ENCODE results near the gene ASCC3.

Gene ASCC3

DNA sequence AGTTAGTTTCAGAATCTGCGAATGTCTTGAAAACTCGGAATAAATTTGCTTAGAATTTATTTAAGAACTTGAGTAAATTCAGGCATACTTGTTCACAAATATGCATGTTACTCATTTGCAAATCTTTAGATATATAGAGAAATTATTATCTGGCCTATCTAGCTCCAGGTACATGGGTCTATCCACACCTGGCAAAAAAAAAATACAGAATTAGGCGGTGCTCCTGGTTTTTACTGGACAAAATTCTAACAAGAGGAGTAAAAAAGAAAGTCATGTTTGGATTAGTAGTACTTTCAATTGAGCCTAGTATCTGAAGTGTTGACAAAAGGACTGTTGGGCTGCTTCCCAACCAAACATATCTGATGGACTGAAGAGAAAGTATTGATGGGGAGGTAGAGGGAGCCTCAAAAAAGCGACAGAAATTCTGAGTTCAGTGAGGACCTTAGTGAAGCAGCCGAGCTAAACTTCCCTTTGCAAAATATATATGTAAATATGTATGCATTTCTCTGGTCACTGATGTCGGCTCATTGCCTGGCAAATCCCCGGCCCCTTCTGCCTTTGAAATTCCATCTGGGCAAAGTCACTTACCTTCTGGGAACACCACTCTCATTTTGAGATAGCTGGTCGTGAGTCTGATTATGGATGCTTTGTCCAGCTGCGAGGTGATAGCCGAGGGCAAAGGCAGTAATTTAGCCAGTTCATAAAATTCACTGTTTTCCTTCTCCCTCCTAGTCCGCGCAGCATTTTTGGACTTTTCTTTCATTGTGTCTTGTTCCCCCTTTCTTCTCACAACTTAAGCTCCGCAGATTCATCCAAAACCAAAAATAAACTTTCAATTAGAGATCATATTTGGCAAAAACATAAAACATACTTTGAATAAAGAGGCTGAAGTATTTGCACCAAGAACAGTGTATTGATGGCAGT, 418.2 kb downstream of the ASCC3 start:
- no peak for DNase-seq

DNA sequence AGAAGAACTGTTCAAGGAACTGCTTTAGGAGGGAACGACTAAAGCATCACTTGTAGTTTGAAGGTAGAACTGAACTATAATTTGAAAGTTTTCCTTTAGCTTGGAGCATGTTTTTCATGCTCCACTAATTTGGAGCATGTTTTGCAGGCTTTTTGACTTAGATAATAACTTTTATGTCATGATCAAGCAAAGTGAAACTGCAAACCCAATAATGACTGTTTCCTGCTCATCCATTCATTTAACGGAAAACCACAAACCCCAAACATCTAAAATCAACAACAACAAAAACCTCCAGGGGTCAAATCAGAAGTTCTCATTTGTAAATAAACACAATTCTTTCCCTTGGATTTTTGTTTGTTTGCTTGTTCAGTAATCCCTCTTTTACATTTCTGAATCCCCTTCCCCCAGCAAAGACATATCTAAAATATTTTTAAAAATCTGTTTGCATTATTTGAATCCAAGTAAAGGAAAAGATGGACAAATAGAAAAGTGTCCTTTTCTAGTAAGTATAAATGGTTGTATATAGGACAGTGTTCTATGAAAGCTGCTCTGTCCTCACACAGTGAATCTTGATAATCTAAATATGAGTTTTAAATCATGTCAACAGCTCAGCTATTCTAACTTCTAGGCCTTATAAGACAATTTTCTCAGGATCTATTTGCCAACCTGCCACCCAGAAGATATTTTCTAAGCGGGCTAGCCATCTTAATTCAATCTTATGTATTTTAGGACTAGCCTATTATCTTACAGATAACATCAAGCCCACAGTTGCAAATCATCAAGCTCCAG, 419.0 kb downstream of the ASCC3 start:
- no peak for DNase-seq

DNA sequence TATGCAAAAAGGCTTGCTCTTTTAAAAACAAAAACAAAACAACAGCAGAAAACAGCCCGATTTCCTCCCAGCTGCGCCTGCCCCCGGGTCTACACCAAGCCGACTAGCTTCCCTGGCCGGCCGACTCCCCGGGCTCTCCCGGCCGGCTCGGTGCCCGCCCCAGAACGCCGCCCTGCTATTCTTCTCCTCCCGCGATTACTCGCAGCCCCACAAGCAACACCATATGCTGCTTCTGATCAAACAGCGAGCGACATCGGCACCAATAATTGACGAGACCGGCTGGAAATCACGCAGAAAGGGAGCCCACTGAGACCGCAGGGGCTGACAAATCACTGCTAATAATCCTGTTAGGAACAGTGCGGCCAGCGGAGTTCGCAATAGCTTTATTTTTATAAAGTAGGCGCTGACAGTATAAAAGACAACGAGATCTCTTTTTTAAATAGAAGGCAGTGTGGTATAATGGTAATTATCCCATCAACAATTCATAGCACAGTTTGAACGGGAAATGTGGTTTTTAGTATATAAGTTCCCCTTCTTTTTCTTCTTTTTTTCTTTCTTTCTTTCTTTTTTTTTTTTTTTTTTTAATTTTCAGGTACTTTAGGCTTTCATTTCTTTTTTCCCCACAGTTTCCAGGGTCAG, 419.7 kb downstream of the ASCC3 start:
- DNase-seq = no peak

DNA sequence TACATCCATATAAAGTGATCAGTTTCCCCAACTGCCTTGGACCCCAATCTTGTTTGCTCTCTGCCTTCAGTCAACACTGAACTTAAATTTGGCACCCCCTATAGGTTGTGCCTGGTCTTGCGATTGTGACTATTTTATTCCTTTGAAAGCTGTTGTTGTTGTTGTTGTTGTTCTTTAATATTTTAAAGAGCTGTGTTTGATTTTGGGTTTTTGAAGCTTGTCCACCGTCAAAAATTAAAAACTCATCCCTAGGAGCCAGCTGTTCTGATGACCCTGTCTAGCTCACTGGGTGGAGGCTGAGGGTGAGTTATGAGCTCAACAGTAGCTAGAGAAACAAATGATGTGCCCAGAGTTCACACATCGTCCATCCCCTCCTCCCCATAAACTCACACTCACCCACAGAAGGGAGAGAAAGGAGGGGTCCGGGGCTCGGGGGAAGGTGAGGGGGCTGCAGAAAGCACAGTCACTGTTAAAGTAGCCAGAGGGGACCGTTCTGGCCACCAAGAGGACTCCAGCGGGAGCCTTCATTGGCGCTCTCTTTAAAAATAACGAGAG, 420.4 kb downstream of the ASCC3 start:
- no peak for DNase-seq

DNA sequence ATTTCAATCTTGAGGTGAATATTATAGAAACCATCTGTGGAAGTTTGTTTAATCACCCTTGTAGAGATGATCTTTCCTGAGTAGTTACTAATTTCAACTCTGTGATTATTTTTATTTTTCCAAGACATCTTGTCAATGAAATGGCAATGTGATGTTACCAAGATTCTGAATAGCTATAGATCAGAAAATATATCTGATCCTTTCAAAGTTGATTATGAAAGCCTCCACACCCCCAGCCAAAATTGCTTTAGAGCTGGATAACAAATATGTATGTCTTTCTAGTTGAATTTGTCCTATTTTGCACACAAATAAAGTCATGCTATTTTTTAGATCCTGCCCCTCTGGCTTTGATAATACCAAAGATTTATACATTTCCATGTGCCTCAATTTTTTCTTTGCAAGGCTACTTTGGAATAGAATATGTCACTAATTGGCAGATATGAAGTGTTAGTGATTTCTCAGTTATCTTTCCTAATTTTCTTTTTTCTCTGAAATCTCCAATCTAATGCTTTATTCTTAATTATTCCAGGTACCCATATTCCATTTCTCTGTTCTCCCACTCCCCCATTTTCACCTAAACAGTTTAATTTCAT, 421.4 kb downstream of the ASCC3 start:
- no peak for DNase-seq

DNA sequence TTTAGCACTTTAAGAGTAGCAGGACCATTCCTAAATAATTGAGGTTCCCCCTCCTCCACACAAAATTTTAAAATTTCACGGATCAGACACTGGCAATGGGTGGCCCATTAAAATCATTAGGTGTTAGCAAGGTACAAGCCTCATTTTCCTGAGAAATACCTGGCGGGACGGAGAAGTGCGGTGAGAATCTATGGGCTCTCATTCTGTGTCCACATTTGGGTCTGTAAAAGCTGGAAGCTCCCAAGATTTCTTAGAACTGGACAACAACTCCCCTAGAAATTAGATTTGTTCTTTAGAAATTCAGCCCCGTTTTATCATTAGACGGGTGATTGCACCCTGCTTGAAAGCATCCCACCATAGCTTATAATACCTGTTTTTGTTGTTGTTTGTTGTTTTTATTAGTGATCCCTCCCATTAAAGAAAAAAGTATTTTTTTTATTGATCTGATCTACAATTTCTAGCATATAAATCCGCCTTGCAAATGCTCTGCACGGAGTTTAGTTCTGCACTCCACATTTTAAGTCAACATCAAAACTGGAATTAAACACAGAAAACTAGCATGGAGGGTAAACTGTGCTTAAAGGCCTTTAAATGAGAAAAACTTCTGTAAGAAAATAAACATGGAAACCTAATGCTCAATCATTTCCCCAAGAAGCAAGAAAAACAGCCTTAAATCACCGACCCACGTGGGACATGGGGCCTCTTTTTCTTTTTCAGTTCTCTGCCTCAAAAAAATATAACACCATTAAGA, 422.1 kb downstream of the ASCC3 start:
- no peak for DNase-seq
